Activated CD4-positive, alpha-beta memory T cell treated with anti-CD3 and anti-CD28 coated beads for 36 hours (primary cell): ENCODE measurements around the gene ME3. TPM values are rescaled to one million over a fixed set of nuclear protein-coding genes. Genes with fewer than 3 reads are reported as not detected.

Experiments used
- CTCF ChIA-PET: fragments of 350-600 bp; sonication (Branson Sonifier 250); formaldehyde crosslinking; loops from one replicate; lab custom pipeline; 2021; ENCODE audit warnings: antibody characterized with exemption, inconsistent platforms; lab: Charles Lee
- POLR2A ChIA-PET: fragments of 350-600 bp; sonication (Branson Sonifier 250); formaldehyde crosslinking; loops from one replicate; lab custom pipeline; 2021; ENCODE audit warnings: antibody characterized with exemption; lab: Charles Lee
- DNase-seq: peaks from one replicate; pipeline ENCODE4 v3.0.0-alpha.2; 2020
- H3K27ac Mint-ChIP-seq: one replicate; pipeline ENCODE4 v1.8.0; 2021; ENCODE audit warnings: mixed read lengths
- H3K27me3 Mint-ChIP-seq: one replicate; pipeline ENCODE4 v1.8.0; 2021; ENCODE audit warnings: mixed read lengths
- H3K36me3 Mint-ChIP-seq: one replicate; pipeline ENCODE4 v1.8.0; 2021; ENCODE audit warnings: mixed read lengths
- H3K4me1 Mint-ChIP-seq: one replicate; pipeline ENCODE4 v1.8.0; 2021; ENCODE audit warnings: low read depth, mixed read lengths
- H3K4me3 Mint-ChIP-seq: one replicate; pipeline ENCODE4 v1.8.0; 2021; ENCODE audit warnings: mild to moderate bottlenecking, mixed read lengths
- H3K9me3 Mint-ChIP-seq: one replicate; pipeline ENCODE4 v1.8.0; 2021; ENCODE audit warnings: mixed read lengths
- intact Hi-C: fragments of 100-400 bp; cut with micrococcal nuclease; formaldehyde crosslinking; loops from one replicate; pipeline ENCODE4 v1.15.1; 2023
- total RNA-seq, 2 experiments: library from RNA; stranded (reverse); gene quantifications; one replicate each; pipeline ENCODE4 v1.2.3, GENCODE V29; 2021

The ME3 gene
- total RNA-seq, 2 experiments from 2014 or later = 2.3 to 2.8 TPM

- CTCF ChIA-PET = no interaction called here
- Mint-ChIP-seq H3K27ac (no peak overlapping the region), H3K4me1 (peaks cover 20% of the 10 kb centered on the region), H3K27me3 (peaks cover 9% of the 10 kb centered on the region), H3K4me3 (no peak overlapping the region), H3K36me3 (no peaks in the 10 kb centered on the region), H3K9me3 (no peaks in the 10 kb centered on the region)
- intact Hi-C loops = loop anchor here (1.0 to 5.0 kb wide), 3 partner anchors 56 to 230 kb away; no protein-coding TSS in a partner anchor
- POLR2A ChIA-PET = interaction anchor here (0.6 to 1.7 kb wide), 2 partner anchors 14 to 119 kb away, joined by 3 to 4 read pairs; no protein-coding TSS in a partner anchor
- no peak for DNase-seq
These were observed 14.9 kb upstream of the ME3 start for GRCh38 chr11:86687185-86687778.

- POLR2A ChIA-PET = no interaction called here
These were observed 14.1 kb upstream of the ME3 start for GRCh38 chr11:86686531-86686930.

GRCh38 chr11:86681483-86681756 is 9.0 kb upstream of the ME3 start:
- no peak overlapping the region for H3K4me3 Mint-ChIP-seq
- DNase-seq = no peak
- H3K27ac Mint-ChIP-seq = no peak overlapping the region
- ChIA-PET CTCF (no interaction called here), POLR2A (no interaction called here)
- intact Hi-C loops = no loop called here
- peaks cover 1% of the 10 kb centered on the region for H3K27me3 Mint-ChIP-seq
- H3K36me3 Mint-ChIP-seq = no peaks in the 10 kb centered on the region
- no peaks in the 10 kb centered on the region for H3K4me1 Mint-ChIP-seq
- H3K9me3 Mint-ChIP-seq = no peaks in the 10 kb centered on the region

More at GRCh38 chr11:86686531-86686930, 14.1 kb upstream of the ME3 start:
- Mint-ChIP-seq H3K4me3 (no peak overlapping the region), H3K9me3 (no peaks in the 10 kb centered on the region), H3K27me3 (peaks cover 1% of the 10 kb centered on the region), H3K27ac (peak overlapping the region; percentile 8), H3K4me1 (peaks cover 20% of the 10 kb centered on the region), H3K36me3 (no peaks in the 10 kb centered on the region)
- CTCF ChIA-PET = no interaction called here
- DNase-seq = no peak
- intact Hi-C loops = loop anchor here (5.0 kb wide), 1 partner anchor 229 kb away; no protein-coding TSS in a partner anchor

- H3K4me1 Mint-ChIP-seq = no peaks in the 10 kb centered on the region
- no peaks in the 10 kb centered on the region for H3K9me3 Mint-ChIP-seq
- H3K4me3 Mint-ChIP-seq = no peak overlapping the region
- intact Hi-C loops = no loop called here
- ChIA-PET CTCF (no interaction called here), POLR2A (no interaction called here)
- peaks cover 1% of the 10 kb centered on the region for H3K27me3 Mint-ChIP-seq
- no peak for DNase-seq
- no peak overlapping the region for H3K27ac Mint-ChIP-seq
- no peaks in the 10 kb centered on the region for H3K36me3 Mint-ChIP-seq
These were observed 8.5 kb upstream of the ME3 start for GRCh38 chr11:86680716-86681482.

GRCh38 chr11:86678823-86679222 is 6.4 kb upstream of the ME3 start:
- no peak overlapping the region for H3K4me3 Mint-ChIP-seq
- no peak overlapping the region for H3K27ac Mint-ChIP-seq
- ChIA-PET CTCF (interaction anchor here (0.7 kb wide), 1 partner anchor 105 kb away, joined by 3 read pairs; no protein-coding TSS in a partner anchor), POLR2A (interaction anchor here (0.7 kb wide), 1 partner anchor 852 kb away, joined by 3 read pairs; no protein-coding TSS in a partner anchor)
- no peaks in the 10 kb centered on the region for H3K4me1 Mint-ChIP-seq
- H3K27me3 Mint-ChIP-seq = peaks cover 1% of the 10 kb centered on the region
- no peaks in the 10 kb centered on the region for H3K36me3 Mint-ChIP-seq
- no peak for DNase-seq
- H3K9me3 Mint-ChIP-seq = no peaks in the 10 kb centered on the region
- intact Hi-C loops = no loop called here

GRCh38 chr11:86678296-86678695 is 5.9 kb upstream of the ME3 start:
- Mint-ChIP-seq H3K9me3 (no peaks in the 10 kb centered on the region), H3K27me3 (peaks cover under 1% of the 10 kb centered on the region), H3K27ac (no peak overlapping the region), H3K4me1 (no peaks in the 10 kb centered on the region), H3K4me3 (no peak overlapping the region), H3K36me3 (no peaks in the 10 kb centered on the region)
- POLR2A ChIA-PET = no interaction called here
- intact Hi-C loops = no loop called here
- CTCF ChIA-PET = no interaction called here
- no peak for DNase-seq

- intact Hi-C loops = loop anchor here (1.0 kb wide), 1 partner anchor 142 kb away; no protein-coding TSS in a partner anchor
- H3K36me3 Mint-ChIP-seq = no peaks in the 10 kb centered on the region
- H3K4me1 Mint-ChIP-seq = peaks cover 3% of the 10 kb centered on the region
- ChIA-PET CTCF (interaction anchor here (1.3 kb wide), 1 partner anchor 139 kb away, joined by 3 read pairs; no protein-coding TSS in a partner anchor), POLR2A (no interaction called here)
- no peak overlapping the region for H3K27ac Mint-ChIP-seq
- no peaks in the 10 kb centered on the region for H3K9me3 Mint-ChIP-seq
- H3K27me3 Mint-ChIP-seq = peaks cover 2% of the 10 kb centered on the region
- no peak for DNase-seq
- no peak overlapping the region for H3K4me3 Mint-ChIP-seq
These were observed 4.2 kb upstream of the ME3 start for GRCh38 chr11:86676533-86677154.

- no peak overlapping the region for H3K4me3 Mint-ChIP-seq
- no peaks in the 10 kb centered on the region for H3K9me3 Mint-ChIP-seq
- no peaks in the 10 kb centered on the region for H3K36me3 Mint-ChIP-seq
- intact Hi-C loops = loop anchor here (1.0 kb wide), 1 partner anchor 142 kb away; no protein-coding TSS in a partner anchor
- peaks cover 8% of the 10 kb centered on the region for H3K4me1 Mint-ChIP-seq
- CTCF ChIA-PET = interaction anchor here (1.3 kb wide), 1 partner anchor 140 kb away, joined by 3 read pairs; no protein-coding TSS in a partner anchor
- no peak for DNase-seq
- H3K27ac Mint-ChIP-seq = no peak overlapping the region
- H3K27me3 Mint-ChIP-seq = peaks cover 8% of the 10 kb centered on the region
- POLR2A ChIA-PET = no interaction called here
These were observed 3.6 kb upstream of the ME3 start for GRCh38 chr11:86676010-86676409.

- Mint-ChIP-seq H3K4me3 (no peak overlapping the region), H3K27me3 (peaks cover 12% of the 10 kb centered on the region), H3K9me3 (no peaks in the 10 kb centered on the region), H3K4me1 (peaks cover 8% of the 10 kb centered on the region), H3K36me3 (no peaks in the 10 kb centered on the region), H3K27ac (no peak overlapping the region)
- POLR2A ChIA-PET = no interaction called here
- no peak for DNase-seq
- intact Hi-C loops = no loop called here
- CTCF ChIA-PET = no interaction called here
These were observed 2.6 kb upstream of the ME3 start for GRCh38 chr11:86675017-86675416.

- no peak overlapping the region for H3K4me3 Mint-ChIP-seq
- H3K27me3 Mint-ChIP-seq = peaks cover 21% of the 10 kb centered on the region
- no peaks in the 10 kb centered on the region for H3K36me3 Mint-ChIP-seq
- no peaks in the 10 kb centered on the region for H3K9me3 Mint-ChIP-seq
- CTCF ChIA-PET = no interaction called here
- H3K4me1 Mint-ChIP-seq = peaks cover 8% of the 10 kb centered on the region
- DNase-seq = no peak
- intact Hi-C loops = loop anchor here (5.0 kb wide), 2 partner anchors 68 to 217 kb away; no protein-coding TSS in a partner anchor
- POLR2A ChIA-PET = interaction anchor here (0.9 kb wide), 1 partner anchor 13 kb away, joined by 3 read pairs; no protein-coding TSS in a partner anchor
- no peak overlapping the region for H3K27ac Mint-ChIP-seq
These were observed 1.7 kb upstream of the ME3 start for GRCh38 chr11:86673872-86674750.

GRCh38 chr11:86673055-86673843 is 833 bp upstream of the ME3 start:
- intact Hi-C loops = loop anchor here (5.0 kb wide), 2 partner anchors 69 to 216 kb away; no protein-coding TSS in a partner anchor
- H3K9me3 Mint-ChIP-seq = no peaks in the 10 kb centered on the region

More at GRCh38 chr11:86673055-86673843, 833 bp upstream of the ME3 start:
- ChIA-PET POLR2A (interaction anchor here (0.9 kb wide), 1 partner anchor 14 kb away, joined by 3 read pairs; no protein-coding TSS in a partner anchor), CTCF (no interaction called here)
- H3K36me3 Mint-ChIP-seq = no peaks in the 10 kb centered on the region
- no peak overlapping the region for H3K27ac Mint-ChIP-seq
- H3K4me3 Mint-ChIP-seq = no peak overlapping the region
- peaks cover 8% of the 10 kb centered on the region for H3K4me1 Mint-ChIP-seq
- DNase-seq = no peak
- peaks cover 21% of the 10 kb centered on the region for H3K27me3 Mint-ChIP-seq
